Prostate gland (tissue), 2 donors: Measurements from ENCODE around the gene TP53BP2. TPM values are rescaled to one million over a fixed set of nuclear protein-coding genes. Genes with fewer than 3 reads are reported as not detected.
"Not testable (repeated sequence)": the region's sequence is repeated elsewhere in the genome, so short reads cannot be mapped to it uniquely, and the experiment has no call there.

Source experiments
- DNase-seq: peaks from one replicate; pipeline ENCODE4 v3.0.0-alpha.2; 2019; ENCODE audit warnings: low spot score
- H3K27ac ChIP-seq, 2 donors: fragments of 200-600 bp; sonication (generic); 2 replicates each; pipeline ENCODE4 v1.5.1; 2017 to 2019
- H3K27me3 ChIP-seq: fragments of 200-600 bp; sonication (generic); replicated peaks from 2 replicates; pipeline ENCODE4 v1.5.1; 2019; ENCODE audit not compliant: insufficient read depth
- H3K36me3 ChIP-seq, 2 donors: fragments of 200-600 bp; sonication (generic); 1 replicate in 1 of 2; 2 replicates in 1 of 2; pipeline versions ENCODE4 v1.5.1 to v1.8.1; 2017 to 2019
- H3K4me1 ChIP-seq: fragments of 200-600 bp; sonication (generic); replicated peaks from 2 replicates; pipeline ENCODE4 v1.5.1; 2019
- H3K4me3 ChIP-seq, 2 donors: fragments of 200-600 bp; sonication (generic); 2 replicates each; pipeline ENCODE4 v1.5.1; 2017 to 2019
- H3K9me3 ChIP-seq: fragments of 200-600 bp; sonication (generic); 2 replicates; pipeline ENCODE4 v1.5.1; 2017
- POLR2A ChIP-seq: fragments of 450-650 bp; IDR thresholded peaks from one replicate; pipeline ENCODE4 v1.6.1; 2016; ENCODE audit warnings: antibody characterized with exemption, mild to moderate bottlenecking
- POLR2AphosphoS5 ChIP-seq: sonication (generic); formaldehyde crosslinking; IDR thresholded peaks from one replicate; pipeline ENCODE4 v1.6.1; 2017; ENCODE audit warnings: antibody characterized with exemption
- WGBS: methylation state at CpG from one replicate; pipeline ENCODE4 v1.1.5; 2018; 5-methylcytosine and 5-hydroxymethylcytosine counted together
- intact Hi-C: fragments of 100-400 bp; cut with DNase I; formaldehyde crosslinking; loops from one replicate; pipeline ENCODE4 v1.14.2; 2022
- total RNA-seq, 2 donors: library from RNA; depleted of rRNA; stranded (reverse); fragments of >200 nt; gene quantifications; one replicate each; pipeline ENCODE4 v1.1.0, GENCODE V29; 2016
- TF ChIP-seq, protein P1 (sequence below), 4 experiments: fragments of 200-600 bp in 2 of 4; fragments of 450-650 bp in 2 of 4; sonication (generic) in 2 of 4; IDR thresholded peaks; 1 replicate in 3 of 4; 2 replicates in 1 of 4; pipeline ENCODE4 v1.5.1; 2016 to 2019; ENCODE audit warnings: antibody characterized with exemption in 4 of 4, mild to moderate bottlenecking in 2 of 4, moderate library complexity in 2 of 4

TP53BP2 gene
- total RNA-seq, 2 donors from 2014 or later, result 28.0 to 103 TPM

DNA sequence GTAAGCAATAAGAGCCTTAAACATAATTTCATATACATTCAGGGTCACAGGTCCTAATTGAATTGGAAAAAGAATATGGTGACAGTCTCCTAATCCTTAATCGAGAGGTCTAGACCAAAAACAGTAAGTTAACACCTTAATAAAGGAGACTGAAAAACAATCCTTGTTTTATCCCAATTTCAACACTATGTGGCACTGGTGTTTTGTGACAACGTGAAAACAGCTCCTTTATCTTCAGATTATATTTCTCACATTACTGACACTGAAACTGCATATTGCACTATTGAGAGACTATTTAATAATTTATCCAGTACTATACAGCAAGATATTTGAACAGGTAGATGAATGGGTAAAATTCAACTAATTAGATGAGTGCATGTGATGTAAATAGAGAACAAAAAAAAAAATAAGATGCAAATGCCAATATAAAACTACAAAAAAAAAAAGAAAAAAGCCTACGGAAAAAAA, 34.1 kb downstream of the TP53BP2 start:
- intact Hi-C loops, result no loop called here
- WGBS, result 44% methylated on average over 3 of the region's 3 CpGs
- Histone ChIP-seq H3K4me1 (no peaks in the 10 kb centered on the region), H3K36me3 (peaks cover 0 to 5% of the 10 kb centered on the region in 2 donors), H3K27me3 (no peaks in the 10 kb centered on the region), H3K9me3 (no peaks in the 10 kb centered on the region), H3K27ac (no peak overlapping the region), H3K4me3 (no peak overlapping the region)
- no peak for TF ChIP-seq POLR2AphosphoS5
- no peak for TF ChIP-seq POLR2A
- TF ChIP-seq, protein P1, sequence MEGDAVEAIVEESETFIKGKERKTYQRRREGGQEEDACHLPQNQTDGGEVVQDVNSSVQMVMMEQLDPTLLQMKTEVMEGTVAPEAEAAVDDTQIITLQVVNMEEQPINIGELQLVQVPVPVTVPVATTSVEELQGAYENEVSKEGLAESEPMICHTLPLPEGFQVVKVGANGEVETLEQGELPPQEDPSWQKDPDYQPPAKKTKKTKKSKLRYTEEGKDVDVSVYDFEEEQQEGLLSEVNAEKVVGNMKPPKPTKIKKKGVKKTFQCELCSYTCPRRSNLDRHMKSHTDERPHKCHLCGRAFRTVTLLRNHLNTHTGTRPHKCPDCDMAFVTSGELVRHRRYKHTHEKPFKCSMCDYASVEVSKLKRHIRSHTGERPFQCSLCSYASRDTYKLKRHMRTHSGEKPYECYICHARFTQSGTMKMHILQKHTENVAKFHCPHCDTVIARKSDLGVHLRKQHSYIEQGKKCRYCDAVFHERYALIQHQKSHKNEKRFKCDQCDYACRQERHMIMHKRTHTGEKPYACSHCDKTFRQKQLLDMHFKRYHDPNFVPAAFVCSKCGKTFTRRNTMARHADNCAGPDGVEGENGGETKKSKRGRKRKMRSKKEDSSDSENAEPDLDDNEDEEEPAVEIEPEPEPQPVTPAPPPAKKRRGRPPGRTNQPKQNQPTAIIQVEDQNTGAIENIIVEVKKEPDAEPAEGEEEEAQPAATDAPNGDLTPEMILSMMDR (IDR thresholded peaks at IDR 0.05), result peak in 3 of 4 experiments; percentile 15 to 67 (median 64)
- no peak for DNase-seq

DNA sequence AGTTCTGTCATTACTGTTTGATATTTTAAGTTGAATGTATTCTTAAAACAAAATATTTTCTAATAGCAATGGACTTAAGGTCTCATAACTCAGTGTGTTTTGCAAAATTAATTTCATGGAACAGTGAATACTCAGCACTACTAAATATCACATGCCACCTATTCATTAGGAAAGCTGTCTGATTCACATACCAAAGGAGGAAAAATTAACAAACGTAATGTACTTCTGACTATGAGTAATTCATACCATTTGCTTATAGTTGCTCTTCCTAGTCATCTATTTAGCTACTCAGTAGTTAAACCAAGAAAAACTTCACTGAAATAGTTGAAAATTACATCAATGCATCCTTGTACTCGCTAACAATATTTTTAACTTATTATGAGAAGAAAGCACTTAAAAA, 35.2 kb downstream of the TP53BP2 start:
- intact Hi-C loops, result no loop called here
- H3K27ac ChIP-seq, result no peak overlapping the region
- peaks cover 0 to 5% of the 10 kb centered on the region in 2 donors for H3K36me3 ChIP-seq
- TF ChIP-seq, protein P1 (IDR thresholded peaks at IDR 0.05), result no peak
- TF ChIP-seq POLR2AphosphoS5 (no peak), POLR2A (no peak)
- DNase-seq, result no peak
- 83% methylated on average over 2 of the region's 2 CpGs for WGBS
- no peaks in the 10 kb centered on the region for H3K9me3 ChIP-seq
- no peak overlapping the region for H3K4me3 ChIP-seq
- no peaks in the 10 kb centered on the region for H3K4me1 ChIP-seq
- no peaks in the 10 kb centered on the region for H3K27me3 ChIP-seq

DNA sequence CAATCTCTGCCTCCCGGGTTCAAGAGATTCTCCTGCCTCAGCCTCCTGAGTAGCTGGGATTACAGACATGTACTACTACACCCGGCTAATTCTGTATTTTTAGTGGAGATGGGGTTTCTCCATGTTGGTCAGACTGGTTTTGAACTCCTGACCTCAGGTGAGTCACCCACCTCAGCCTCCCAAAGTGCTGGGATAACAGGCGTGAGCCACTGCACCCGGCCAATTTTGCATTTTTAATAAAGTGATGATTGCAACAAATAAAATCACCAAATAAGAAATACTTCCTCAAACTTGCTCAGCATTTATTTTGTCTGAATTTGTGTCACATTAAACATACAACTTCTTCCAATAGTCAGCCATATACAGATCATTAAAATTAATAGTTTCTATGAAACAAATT, 35.8 kb downstream of the TP53BP2 start:
- H3K27me3 ChIP-seq, intact Hi-C loops, H3K4me3 ChIP-seq, H3K9me3 ChIP-seq, H3K4me1 ChIP-seq, DNase-seq, H3K36me3 ChIP-seq, H3K27ac ChIP-seq: not testable (repeated sequence)
- 89% methylated on average over 4 of the region's 4 CpGs for WGBS

DNA sequence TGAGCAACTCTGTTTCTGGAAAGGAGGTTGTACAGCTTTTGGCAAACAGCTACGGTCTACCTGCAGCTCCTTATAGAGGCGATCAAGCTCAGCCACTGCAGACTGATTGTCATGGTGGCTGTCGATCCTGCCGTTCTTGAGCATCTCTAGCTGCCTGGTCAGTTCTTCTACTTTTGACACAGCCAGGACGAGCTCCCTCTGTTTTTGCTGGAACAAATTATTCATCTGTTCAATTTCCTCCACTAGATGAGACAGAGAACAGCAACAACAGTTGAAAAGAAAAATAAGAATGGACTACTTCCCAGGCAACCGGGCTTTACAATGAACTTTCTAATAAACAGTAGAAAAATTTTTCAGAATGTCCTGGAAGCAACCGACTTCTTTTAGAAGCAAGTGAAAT, 42.5 kb downstream of the TP53BP2 start:
- no peak for TF ChIP-seq POLR2A
- no peak for TF ChIP-seq POLR2AphosphoS5
- TF ChIP-seq, protein P1 (IDR thresholded peaks at IDR 0.05), result no peak
- no peak overlapping the region for H3K4me3 ChIP-seq
- H3K4me1 ChIP-seq, result no peaks in the 10 kb centered on the region
- no peak overlapping the region for H3K27ac ChIP-seq
- WGBS, result 89% methylated on average over 7 of the region's 7 CpGs
- no peaks in the 10 kb centered on the region for H3K9me3 ChIP-seq
- no peaks in the 10 kb centered on the region for H3K27me3 ChIP-seq
- intact Hi-C loops, result no loop called here
- no peak for DNase-seq
- peaks cover 4 to 9% of the 10 kb centered on the region in 2 donors for H3K36me3 ChIP-seq

DNA sequence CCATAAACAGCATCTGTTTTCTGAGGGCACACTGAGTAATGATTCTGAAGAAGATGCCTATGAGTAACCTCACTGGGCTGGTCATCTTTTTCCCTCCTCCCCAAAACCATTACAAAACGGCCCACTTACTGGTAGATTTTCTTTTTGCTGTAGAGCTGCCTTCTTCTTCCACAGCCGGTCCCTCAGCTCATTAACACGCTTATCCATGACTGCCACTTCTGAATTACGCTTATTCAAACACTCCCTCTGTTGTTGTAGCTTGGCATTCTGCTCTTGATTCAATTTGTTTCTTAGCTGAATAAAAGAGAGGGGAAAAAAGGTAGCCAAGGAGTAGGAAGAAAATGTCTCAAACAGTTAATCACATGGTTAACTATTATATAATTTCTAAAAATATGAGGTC, 43.1 kb downstream of the TP53BP2 start:
- H3K4me3 ChIP-seq, result no peak overlapping the region
- no peaks in the 10 kb centered on the region for H3K4me1 ChIP-seq
- no peak overlapping the region for H3K27ac ChIP-seq
- H3K36me3 ChIP-seq, result peaks cover 4 to 9% of the 10 kb centered on the region in 2 donors
- WGBS, result 84% methylated on average over 4 of the region's 4 CpGs
- TF ChIP-seq, protein P1 (IDR thresholded peaks at IDR 0.05), result no peak
- TF ChIP-seq POLR2AphosphoS5 (no peak), POLR2A (no peak)
- no peaks in the 10 kb centered on the region for H3K27me3 ChIP-seq
- no peaks in the 10 kb centered on the region for H3K9me3 ChIP-seq
- DNase-seq, result no peak
- intact Hi-C loops, result no loop called here
